K562 (cell line): ENCODE measurements around the gene SLC17A1.

Experiments
- CEBPB ChIP-seq: fragments of 450-650 bp; IDR thresholded peaks from 2 replicates; pipeline ENCODE4 v1.6.1; 2016; ENCODE audit warnings: missing genetic modification characterization, missing compliant biosample characterization
- EGR1 ChIP-seq: fragments of 450-650 bp; conservative IDR thresholded peaks from 2 replicates; pipeline ENCODE4 v1.6.1; 2017; ENCODE audit warnings: mild to moderate bottlenecking
- ETV1 ChIP-seq: fragments of 450-650 bp; conservative IDR thresholded peaks from 2 replicates; pipeline ENCODE4 v1.6.1; 2016; ENCODE audit warnings: missing genetic modification characterization, control low read depth, low read depth, missing compliant biosample characterization
- EZH2 ChIP-seq: IDR thresholded peaks from 2 replicates; pipeline ENCODE4 v1.6.1; 2012; ENCODE audit warnings: low read depth, mild to moderate bottlenecking, inconsistent platforms, low read length, borderline replicate concordance
- GABPB1 ChIP-seq: sonication (generic); formaldehyde crosslinking; IDR thresholded peaks from 2 replicates; pipeline ENCODE4 v1.8.0; 2022; ENCODE audit warnings: mild to moderate bottlenecking, missing genetic modification reagents
- RBBP5 ChIP-seq: fragments of 200-600 bp; sonication (generic); IDR thresholded peaks from 2 replicates; pipeline ENCODE4 v1.6.1; 2012; ENCODE audit warnings: borderline replicate concordance, mild to moderate bottlenecking, low read length, control low read depth, inconsistent platforms; ENCODE audit not compliant: insufficient read depth, poor library complexity, severe bottlenecking
- TCF7 ChIP-seq: sonication (generic); IDR thresholded peaks from 2 replicates; pipeline ENCODE4 v1.6.1; 2016; ENCODE audit warnings: antibody characterized with exemption, borderline replicate concordance
- ZNF239 ChIP-seq: fragments of 250-450 bp; sonication (Bioruptor Pico); IDR thresholded peaks from 2 replicates; pipeline ENCODE4 v1.4.0; 2020; ENCODE audit warnings: mild to moderate bottlenecking
- TF ChIP-seq, protein P1 (sequence below), 3 experiments: IDR thresholded peaks in 2 of 3; conservative IDR thresholded peaks in 1 of 3; 2 replicates each; pipeline ENCODE4 v1.5.1; 2011 to 2012; ENCODE audit warnings: low read length in 3 of 3, mild to moderate bottlenecking in 3 of 3, control low read depth in 2 of 3, improper control_type of control experiment in 1 of 3, inconsistent platforms in 1 of 3, low read depth in 1 of 3, mixed read lengths in 1 of 3, moderate library complexity in 1 of 3; ENCODE audit not compliant: insufficient read depth in 2 of 3
- TF ChIP-seq, protein P2 (sequence below): IDR thresholded peaks from 3 replicates; pipeline ENCODE4 v1.6.1; 2011; ENCODE audit warnings: borderline replicate concordance, mild to moderate bottlenecking; ENCODE audit not compliant: insufficient read length, insufficient read depth
- TF ChIP-seq, protein P3 (sequence below): sonication (generic); formaldehyde crosslinking; IDR thresholded peaks from 2 replicates; pipeline ENCODE4 v1.5.0; 2020; ENCODE audit warnings: missing genetic modification reagents
- TF ChIP-seq, protein P4 (sequence below): sonication (generic); formaldehyde crosslinking; IDR thresholded peaks from 2 replicates; pipeline ENCODE4 v1.8.1; 2023; ENCODE audit warnings: mild to moderate bottlenecking, missing genetic modification reagents

DNA sequence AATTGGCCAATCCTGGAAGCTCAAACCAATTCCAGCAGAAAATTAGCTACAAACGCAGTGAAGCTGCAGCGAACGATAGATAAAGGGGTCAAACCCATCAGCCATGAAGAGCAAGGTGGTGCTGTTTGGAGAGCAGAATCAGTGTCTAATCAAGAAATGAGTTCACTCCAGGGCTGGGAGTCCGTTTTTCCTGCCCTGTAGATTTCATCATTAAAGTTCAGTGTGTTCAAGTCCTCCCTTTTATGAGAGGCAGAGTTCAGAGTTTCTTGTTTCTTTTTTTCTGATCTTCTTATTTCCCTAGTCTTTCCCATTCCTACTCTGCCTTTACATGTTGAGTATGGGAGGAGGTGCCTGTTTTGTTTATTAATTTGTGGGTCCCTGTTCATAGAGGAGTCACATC lies 30.4 kb downstream of the SLC17A1 start:
- TF ChIP-seq, protein P1, sequence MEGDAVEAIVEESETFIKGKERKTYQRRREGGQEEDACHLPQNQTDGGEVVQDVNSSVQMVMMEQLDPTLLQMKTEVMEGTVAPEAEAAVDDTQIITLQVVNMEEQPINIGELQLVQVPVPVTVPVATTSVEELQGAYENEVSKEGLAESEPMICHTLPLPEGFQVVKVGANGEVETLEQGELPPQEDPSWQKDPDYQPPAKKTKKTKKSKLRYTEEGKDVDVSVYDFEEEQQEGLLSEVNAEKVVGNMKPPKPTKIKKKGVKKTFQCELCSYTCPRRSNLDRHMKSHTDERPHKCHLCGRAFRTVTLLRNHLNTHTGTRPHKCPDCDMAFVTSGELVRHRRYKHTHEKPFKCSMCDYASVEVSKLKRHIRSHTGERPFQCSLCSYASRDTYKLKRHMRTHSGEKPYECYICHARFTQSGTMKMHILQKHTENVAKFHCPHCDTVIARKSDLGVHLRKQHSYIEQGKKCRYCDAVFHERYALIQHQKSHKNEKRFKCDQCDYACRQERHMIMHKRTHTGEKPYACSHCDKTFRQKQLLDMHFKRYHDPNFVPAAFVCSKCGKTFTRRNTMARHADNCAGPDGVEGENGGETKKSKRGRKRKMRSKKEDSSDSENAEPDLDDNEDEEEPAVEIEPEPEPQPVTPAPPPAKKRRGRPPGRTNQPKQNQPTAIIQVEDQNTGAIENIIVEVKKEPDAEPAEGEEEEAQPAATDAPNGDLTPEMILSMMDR (IDR thresholded peaks at IDR 0.05 in 2 of 3, conservative IDR thresholded peaks at IDR 0.05 in 1 of 3; ENCODE audit: insufficient read depth in 2 of 3, low read depth in 1 of 3, low read length in 3 of 3), result no peak
- TF ChIP-seq TCF7, result no peak
- TF ChIP-seq, protein P2, sequence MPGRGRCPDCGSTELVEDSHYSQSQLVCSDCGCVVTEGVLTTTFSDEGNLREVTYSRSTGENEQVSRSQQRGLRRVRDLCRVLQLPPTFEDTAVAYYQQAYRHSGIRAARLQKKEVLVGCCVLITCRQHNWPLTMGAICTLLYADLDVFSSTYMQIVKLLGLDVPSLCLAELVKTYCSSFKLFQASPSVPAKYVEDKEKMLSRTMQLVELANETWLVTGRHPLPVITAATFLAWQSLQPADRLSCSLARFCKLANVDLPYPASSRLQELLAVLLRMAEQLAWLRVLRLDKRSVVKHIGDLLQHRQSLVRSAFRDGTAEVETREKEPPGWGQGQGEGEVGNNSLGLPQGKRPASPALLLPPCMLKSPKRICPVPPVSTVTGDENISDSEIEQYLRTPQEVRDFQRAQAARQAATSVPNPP, result no peak
- TF ChIP-seq, protein P3, sequence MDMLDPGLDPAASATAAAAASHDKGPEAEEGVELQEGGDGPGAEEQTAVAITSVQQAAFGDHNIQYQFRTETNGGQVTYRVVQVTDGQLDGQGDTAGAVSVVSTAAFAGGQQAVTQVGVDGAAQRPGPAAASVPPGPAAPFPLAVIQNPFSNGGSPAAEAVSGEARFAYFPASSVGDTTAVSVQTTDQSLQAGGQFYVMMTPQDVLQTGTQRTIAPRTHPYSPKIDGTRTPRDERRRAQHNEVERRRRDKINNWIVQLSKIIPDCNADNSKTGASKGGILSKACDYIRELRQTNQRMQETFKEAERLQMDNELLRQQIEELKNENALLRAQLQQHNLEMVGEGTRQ, result no peak
- TF ChIP-seq CEBPB (tag), result no peak
- TF ChIP-seq EGR1, result no peak
- no peak for TF ChIP-seq GABPB1 (CRISPR knock-in tag)
- TF ChIP-seq ETV1, result no peak
- no peak for TF ChIP-seq RBBP5
- TF ChIP-seq, protein P4, sequence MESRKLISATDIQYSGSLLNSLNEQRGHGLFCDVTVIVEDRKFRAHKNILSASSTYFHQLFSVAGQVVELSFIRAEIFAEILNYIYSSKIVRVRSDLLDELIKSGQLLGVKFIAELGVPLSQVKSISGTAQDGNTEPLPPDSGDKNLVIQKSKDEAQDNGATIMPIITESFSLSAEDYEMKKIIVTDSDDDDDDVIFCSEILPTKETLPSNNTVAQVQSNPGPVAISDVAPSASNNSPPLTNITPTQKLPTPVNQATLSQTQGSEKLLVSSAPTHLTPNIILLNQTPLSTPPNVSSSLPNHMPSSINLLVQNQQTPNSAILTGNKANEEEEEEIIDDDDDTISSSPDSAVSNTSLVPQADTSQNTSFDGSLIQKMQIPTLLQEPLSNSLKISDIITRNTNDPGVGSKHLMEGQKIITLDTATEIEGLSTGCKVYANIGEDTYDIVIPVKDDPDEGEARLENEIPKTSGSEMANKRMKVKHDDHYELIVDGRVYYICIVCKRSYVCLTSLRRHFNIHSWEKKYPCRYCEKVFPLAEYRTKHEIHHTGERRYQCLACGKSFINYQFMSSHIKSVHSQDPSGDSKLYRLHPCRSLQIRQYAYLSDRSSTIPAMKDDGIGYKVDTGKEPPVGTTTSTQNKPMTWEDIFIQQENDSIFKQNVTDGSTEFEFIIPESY, result no peak
- no peak for TF ChIP-seq EZH2
- no peak for TF ChIP-seq ZNF239 (CRISPR knock-in tag)
